GM12875 (cell line): ENCODE data around the gene TYW5.

ENCODE experiments used
- H3K4me3 ChIP-seq: one replicate; pipeline ENCODE4 v1.5.1; 2011; ENCODE audit warnings: low read depth, low read length, control low read depth
- CTCF ChIP-seq: IDR thresholded peaks from 2 replicates; pipeline ENCODE4 v1.5.1; 2011; ENCODE audit warnings: low read depth, mild to moderate bottlenecking, control low read depth, inconsistent platforms, low read length, moderate library complexity, borderline replicate concordance; ENCODE audit not compliant: insufficient read depth

TYW5 gene

GRCh38 chr2:199984755-199985154 lies 29.5 kb upstream of the TYW5 start:
- H3K4me3 ChIP-seq, result no peak overlapping the region
- TF ChIP-seq CTCF, result no peak

DNA sequence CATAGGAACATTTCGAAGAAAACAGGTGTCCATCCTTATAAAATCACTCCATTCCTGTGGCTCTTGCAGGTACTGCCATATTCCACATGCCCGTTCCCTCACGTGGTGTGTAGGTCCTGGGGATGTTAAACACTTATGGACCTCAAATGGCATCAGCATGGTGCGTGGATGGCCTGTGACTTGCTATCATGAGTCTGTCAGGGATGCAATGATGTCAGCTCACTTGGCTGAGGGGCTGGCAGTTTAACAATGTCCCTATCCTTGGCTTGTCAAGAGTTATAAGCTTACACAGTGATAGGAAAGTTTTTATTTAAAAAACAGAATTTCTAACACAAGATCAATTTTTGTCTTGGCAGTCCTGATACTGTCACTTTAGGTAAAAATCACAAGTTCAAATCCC lies 28.9 kb upstream of the TYW5 start:
- H3K4me3 ChIP-seq, result no peak overlapping the region
- TF ChIP-seq CTCF, result no peak

- no peak overlapping the region for H3K4me3 ChIP-seq
- no peak for TF ChIP-seq CTCF
Measured at GRCh38 chr2:199983534-199983933, 28.2 kb upstream of the TYW5 start.

GRCh38 chr2:199982126-199982843 lies 27.0 kb upstream of the TYW5 start:
- TF ChIP-seq CTCF, result no peak
- H3K4me3 ChIP-seq, result no peak overlapping the region

- no peak overlapping the region for H3K4me3 ChIP-seq
- TF ChIP-seq CTCF, result peak; percentile 60
Measured at GRCh38 chr2:199979832-199980628, 24.7 kb upstream of the TYW5 start.

DNA sequence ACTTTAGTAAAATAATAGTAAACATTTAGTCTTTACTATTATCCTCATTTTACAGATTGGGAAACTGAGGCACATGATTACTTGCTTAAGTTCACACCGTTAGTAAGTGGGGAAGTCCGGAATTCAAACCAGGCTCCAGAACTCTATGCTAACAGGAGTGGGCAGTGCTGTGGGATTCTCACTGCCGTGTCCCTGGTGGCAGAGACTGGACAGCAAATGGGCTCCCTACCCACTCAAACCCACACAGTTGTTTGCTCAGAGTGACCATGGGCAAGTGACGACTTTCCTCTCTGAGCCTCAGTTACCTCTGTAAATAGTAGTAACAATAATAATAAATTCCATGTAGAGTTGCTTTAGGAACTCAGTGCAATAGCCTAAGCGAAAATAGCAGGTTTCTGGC lies 24.1 kb upstream of the TYW5 start:
- no peak overlapping the region for H3K4me3 ChIP-seq

More for the DNA sequence above, 24.1 kb upstream of the TYW5 start:
- no peak for TF ChIP-seq CTCF
